GM23248 (cell line): ENCODE results near the gene FNDC8. TPM values are rescaled to one million over a fixed set of nuclear protein-coding genes. Genes with fewer than 3 reads are reported as not detected.

Experiments
- DNase-seq: peaks from one replicate; pipeline ENCODE4 v3.0.0-alpha.2; 2015
- H2AFZ ChIP-seq: fragments of 200-600 bp; sonication (generic); 2 replicates; pipeline ENCODE4 v1.6.1; 2016; ENCODE audit warnings: antibody characterized with exemption
- H3F3A ChIP-seq: fragments of 200-600 bp; sonication (generic); 2 replicates; pipeline ENCODE4 v1.6.1; 2016; ENCODE audit warnings: mild to moderate bottlenecking, antibody characterized with exemption, mixed run types; ENCODE audit not compliant: insufficient read depth
- H3K27ac ChIP-seq: fragments of 200-600 bp; sonication (generic); 2 replicates; pipeline ENCODE4 v1.5.1; 2016; ENCODE audit warnings: mild to moderate bottlenecking
- H3K27me3 ChIP-seq: fragments of 200-600 bp; sonication (generic); replicated peaks from 2 replicates; pipeline ENCODE4 v1.6.1; 2016; ENCODE audit warnings: mild to moderate bottlenecking; ENCODE audit not compliant: insufficient read depth
- H3K36me3 ChIP-seq: fragments of 200-600 bp; sonication (generic); 2 replicates; pipeline ENCODE4 v1.6.1; 2016; ENCODE audit warnings: low read depth, mild to moderate bottlenecking
- H3K4me1 ChIP-seq: fragments of 200-600 bp; sonication (generic); 2 replicates; pipeline ENCODE4 v1.6.1; 2016; ENCODE audit warnings: mild to moderate bottlenecking; ENCODE audit not compliant: insufficient read depth
- H3K4me2 ChIP-seq: fragments of 200-600 bp; sonication (generic); one replicate; pipeline ENCODE4 v1.6.1; 2016; ENCODE audit warnings: mild to moderate bottlenecking; ENCODE audit not compliant: unreplicated experiment
- H3K4me3 ChIP-seq: fragments of 200-600 bp; sonication (generic); 2 replicates; pipeline ENCODE4 v1.5.1; 2016; ENCODE audit warnings: mild to moderate bottlenecking
- H3K79me2 ChIP-seq: fragments of 200-600 bp; sonication (generic); 2 replicates; pipeline ENCODE4 v1.6.1; 2016; ENCODE audit warnings: mild to moderate bottlenecking; ENCODE audit not compliant: insufficient read depth
- H3K9ac ChIP-seq: fragments of 200-600 bp; sonication (generic); 2 replicates; pipeline ENCODE4 v1.6.1; 2016; ENCODE audit warnings: mild to moderate bottlenecking
- H3K9me2 ChIP-seq: fragments of 200-600 bp; sonication (generic); 2 replicates; pipeline ENCODE4 v1.6.1; 2016; ENCODE audit warnings: mixed run types, mild to moderate bottlenecking, moderate library complexity; ENCODE audit not compliant: insufficient read depth
- H3K9me3 ChIP-seq: fragments of 200-600 bp; sonication (generic); one replicate; pipeline ENCODE4 v1.6.1; 2017; ENCODE audit warnings: low read depth
- H4K20me1 ChIP-seq: fragments of 200-600 bp; sonication (generic); 2 replicates; pipeline ENCODE4 v1.6.0; 2016; ENCODE audit not compliant: insufficient read depth
- EZH2 ChIP-seq: fragments of 200-600 bp; sonication (generic); IDR thresholded peaks from 2 replicates; pipeline ENCODE4 v1.6.1; 2018; ENCODE audit warnings: antibody characterized with exemption, mild to moderate bottlenecking; ENCODE audit not compliant: insufficient read depth, poor library complexity, severe bottlenecking
- EZH2phosphoT487 ChIP-seq: fragments of 200-600 bp; sonication (generic); IDR thresholded peaks from 2 replicates; pipeline ENCODE4 v1.6.1; 2018; ENCODE audit warnings: antibody characterized with exemption, moderate library complexity, mild to moderate bottlenecking, low read depth; ENCODE audit not compliant: insufficient read depth
- WGBS, 2 experiments: methylation state at CpG; one replicate each; pipeline ENCODE4 v1.1.6; 2015 to 2017; ENCODE audit warnings: low lambda C conversion rate in 2 of 2, low coverage in 1 of 2; ENCODE audit errors: missing lambda C conversion rate in 2 of 2; 5-methylcytosine and 5-hydroxymethylcytosine counted together
- in situ Hi-C: fragments of 300-500 bp; cut with MboI; formaldehyde crosslinking; loops from 2 replicates; pipeline ENCODE4 v1.15.0; 2020
- polyA plus RNA-seq: library from polyadenylated mRNA; unstranded; fragments of >200 nt; fragmentation: Nextera tagmentation; extraction: Ambion mirVana; gene quantifications from 2 replicates; pipeline ENCODE4 v1.2.1, GENCODE V29; 2016
- total RNA-seq: library from RNA; depleted of rRNA; stranded (reverse); fragments of >200 nt; shearing (Covaris generic); gene quantifications from 2 replicates; pipeline ENCODE4 v1.2.3, GENCODE V29; 2014

The FNDC8 gene
- total and polyA plus RNA-seq, 2 experiments from 2014 or later: not detected

DNA sequence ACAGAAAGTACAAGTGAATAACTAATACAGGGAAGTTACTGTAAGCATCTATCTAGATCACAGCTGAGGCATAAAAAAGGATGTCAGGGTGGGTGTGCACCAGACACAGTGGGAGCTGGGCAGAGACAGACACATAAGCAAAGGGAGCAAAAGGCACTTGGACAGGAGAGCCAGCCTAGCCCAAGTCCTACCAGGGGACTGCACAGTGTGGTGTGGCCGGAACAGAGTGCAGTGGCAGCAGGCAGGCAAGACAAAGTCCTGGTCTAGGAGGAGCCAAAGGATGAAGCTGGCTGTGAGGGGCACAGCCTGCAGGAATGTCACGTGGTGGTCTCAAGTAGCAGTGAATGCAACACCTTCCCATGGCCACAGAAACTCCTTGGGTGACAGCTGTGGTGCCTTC lies 23.6 kb upstream of the FNDC8 start:
- Histone ChIP-seq H2AFZ (no peak overlapping the region), H3K79me2 (no peaks in the 10 kb centered on the region), H3K4me1 (peaks cover 9% of the 10 kb centered on the region; the same call in 1 of the 2 replicates), H3K9ac (no peak overlapping the region), H3K9me2 (no peaks in the 10 kb centered on the region), H3K4me3 (no peak overlapping the region), H3K4me2 (no peak overlapping the region), H3F3A (peaks cover 15% of the 10 kb centered on the region; the same call in 1 of the 2 replicates), H3K27me3 (no peaks in the 10 kb centered on the region), H3K9me3 (no peaks in the 10 kb centered on the region), H3K27ac (no peak overlapping the region), H3K36me3 (no peaks in the 10 kb centered on the region; the same call in 1 of the 2 replicates), H4K20me1 (no peaks in the 10 kb centered on the region)
- in situ Hi-C loops: loop anchor here (25.0 kb wide), 1 partner anchor 1415 kb away; no protein-coding TSS in a partner anchor
- WGBS, 2 experiments: 79 to 82% methylated on average over 2 of the region's 2 CpGs
- TF ChIP-seq EZH2phosphoT487 (no peak), EZH2 (no peak)
- DNase-seq: no peak

DNA sequence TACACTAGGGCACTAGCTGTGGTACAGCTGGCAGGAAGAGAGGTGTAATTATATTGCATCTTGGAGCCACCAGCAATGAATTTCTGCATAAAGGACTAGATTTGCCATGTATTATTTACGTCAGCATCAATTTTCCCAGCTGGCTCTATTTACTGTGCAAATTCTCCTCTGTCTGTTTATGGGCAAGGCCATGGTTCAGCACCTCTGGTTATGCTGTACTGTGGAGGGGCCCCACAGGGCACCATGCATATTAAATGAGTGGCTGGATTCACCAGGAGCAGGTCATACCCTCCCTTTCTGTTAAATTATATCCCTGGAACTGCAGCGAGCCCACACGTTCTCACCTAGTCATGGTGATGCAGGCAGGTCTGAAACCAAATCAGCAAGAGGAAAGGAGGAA lies 21.5 kb upstream of the FNDC8 start:
- Histone ChIP-seq H3K27ac (no peak overlapping the region), H3K9ac (no peak overlapping the region), H3K4me2 (no peak overlapping the region), H2AFZ (no peak overlapping the region), H3K27me3 (no peaks in the 10 kb centered on the region), H3K4me1 (0 out of 2 replicates have a peak, but pooled peaks cover 5% of the 10 kb centered on the region), H3K9me2 (no peaks in the 10 kb centered on the region), H3K36me3 (no peaks in the 10 kb centered on the region; the same call in 1 of the 2 replicates), H3F3A (0 out of 2 replicates have a peak, but pooled peaks cover 9% of the 10 kb centered on the region), H3K4me3 (no peak overlapping the region), H3K9me3 (no peaks in the 10 kb centered on the region), H3K79me2 (no peaks in the 10 kb centered on the region), H4K20me1 (no peaks in the 10 kb centered on the region)
- no peak for DNase-seq
- TF ChIP-seq EZH2 (no peak), EZH2phosphoT487 (no peak)
- WGBS, 2 experiments: 76 to 79% methylated on average over 3 of the region's 3 CpGs
- in situ Hi-C loops: loop anchor here (25.0 kb wide), 3 partner anchors 563 to 1412 kb away; no protein-coding TSS in a partner anchor

GRCh38 chr17:35101036-35101435 lies 20.4 kb upstream of the FNDC8 start:
- Histone ChIP-seq H3K27me3 (no peaks in the 10 kb centered on the region), H2AFZ (no peak overlapping the region), H3K4me3 (no peak overlapping the region), H4K20me1 (no peaks in the 10 kb centered on the region), H3K79me2 (no peaks in the 10 kb centered on the region), H3K36me3 (peaks cover 3% of the 10 kb centered on the region; the same call in 1 of the 2 replicates), H3K4me1 (no peaks in the 10 kb centered on the region), H3K9me2 (no peaks in the 10 kb centered on the region), H3K4me2 (no peak overlapping the region), H3F3A (no peaks in the 10 kb centered on the region), H3K9me3 (no peaks in the 10 kb centered on the region), H3K9ac (no peak overlapping the region), H3K27ac (no peak overlapping the region)
- WGBS, 2 experiments: 97% methylated on average over 14 of the region's 14 CpGs
- in situ Hi-C loops: loop anchor here (25.0 kb wide), 2 partner anchors 564 to 689 kb away; no protein-coding TSS in a partner anchor
- TF ChIP-seq EZH2phosphoT487 (no peak), EZH2 (no peak)
- no peak for DNase-seq

DNA sequence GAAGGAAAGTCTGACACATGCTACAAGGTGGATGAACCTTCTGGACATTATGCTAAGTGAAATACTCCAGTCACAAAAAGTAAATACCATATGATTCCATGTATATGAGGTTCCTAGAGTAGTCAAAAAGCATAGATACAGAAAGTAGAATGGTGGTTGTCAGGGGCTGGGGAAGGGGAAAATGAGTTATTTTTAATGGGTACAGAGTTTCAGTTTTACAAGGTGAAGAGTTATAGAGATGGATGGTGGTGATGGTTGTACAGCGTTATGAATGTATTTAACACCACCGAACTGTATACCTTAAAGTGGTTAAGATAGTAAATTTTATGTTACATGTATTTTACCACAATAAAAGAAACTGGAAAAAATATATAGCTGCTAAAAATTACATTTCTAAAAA lies 19.7 kb upstream of the FNDC8 start:
- Histone ChIP-seq H3K9me3 (no peaks in the 10 kb centered on the region), H3K36me3 (peaks cover 3% of the 10 kb centered on the region; the same call in 1 of the 2 replicates), H3K4me1 (no peaks in the 10 kb centered on the region), H3F3A (no peaks in the 10 kb centered on the region), H2AFZ (no peak overlapping the region), H3K4me2 (no peak overlapping the region), H4K20me1 (no peaks in the 10 kb centered on the region), H3K79me2 (no peaks in the 10 kb centered on the region), H3K27me3 (no peaks in the 10 kb centered on the region), H3K9me2 (no peaks in the 10 kb centered on the region), H3K9ac (no peak overlapping the region), H3K27ac (no peak overlapping the region), H3K4me3 (no peak overlapping the region)
- in situ Hi-C loops: loop anchor here (25.0 kb wide), 2 partner anchors 564 to 689 kb away; no protein-coding TSS in a partner anchor
- no peak for DNase-seq
- 99 to 100% methylated on average over 2 of the region's 2 CpGs for WGBS, 2 experiments
- TF ChIP-seq EZH2phosphoT487 (no peak), EZH2 (no peak)
